B cell (primary cell): ENCODE results near the gene GGNBP2. TPM values are rescaled to one million over a fixed set of nuclear protein-coding genes. Genes with fewer than 3 reads are reported as not detected.

Experiments
- ATAC-seq: fragments of 200-7000 bp; cut with Tn5 transposase; one replicate; pipeline ENCODE4 v1.10.0; 2021; ENCODE audit warnings: low read depth, mild to moderate bottlenecking, moderate number of reproducible peaks, moderate library complexity
- CTCF ChIA-PET: fragments of 350-600 bp; sonication (Branson Sonifier 250); formaldehyde crosslinking; loops from one replicate; lab custom pipeline; 2021; ENCODE audit warnings: antibody characterized with exemption, inconsistent platforms; lab: Charles Lee
- POLR2A ChIA-PET: fragments of 350-600 bp; sonication (Branson Sonifier 250); formaldehyde crosslinking; loops from one replicate; lab custom pipeline; 2021; ENCODE audit warnings: antibody characterized with exemption; lab: Charles Lee
- DNase-seq: peaks from one replicate; pipeline ENCODE4 v3.0.0; 2013
- H2AFZ ChIP-seq: 2 replicates; pipeline ENCODE4 v1.6.1; 2012; ENCODE audit warnings: mild to moderate bottlenecking, low read depth, low read length; ENCODE audit not compliant: insufficient read depth, poor library complexity, severe bottlenecking
- H3K27ac ChIP-seq, 2 donors: 1 replicate in 1 of 2; 2 replicates in 1 of 2; pipeline ENCODE4 v1.5.1; 2012 to 2013; ENCODE audit warnings: low read length in 2 of 2, mild to moderate bottlenecking in 2 of 2, moderate library complexity in 1 of 2
- H3K27me3 ChIP-seq, 4 experiments: fragments of 200-600 bp in 1 of 4; sonication (generic) in 1 of 4; replicated peaks in 1 of 4; 1 replicate in 2 of 4; 2 replicates in 2 of 4; pipeline versions ENCODE4 v1.6.1 to v1.7.0; 2013 to 2016; ENCODE audit warnings: low read length in 3 of 4, mild to moderate bottlenecking in 2 of 4, mixed read lengths in 1 of 4, moderate library complexity in 1 of 4; ENCODE audit not compliant: insufficient read depth in 4 of 4, control insufficient read depth in 3 of 4; ENCODE audit errors: control extremely low read depth in 1 of 4
- H3K36me3 ChIP-seq, 2 experiments: replicated peaks in 1 of 2; 1 replicate in 1 of 2; 2 replicates in 1 of 2; pipeline versions ENCODE4 v1.6.1 to v1.7.1; 2013; ENCODE audit warnings: low read length in 1 of 2; ENCODE audit not compliant: insufficient read depth in 2 of 2, control insufficient read depth in 1 of 2; ENCODE audit errors: control extremely low read depth in 1 of 2, extremely low read depth in 1 of 2
- H3K4me1 ChIP-seq, 2 donors: fragments of 200-600 bp in 1 of 2; sonication (generic) in 1 of 2; 1 replicate in 1 of 2; 2 replicates in 1 of 2; pipeline versions ENCODE4 v1.5.1 to v1.6.1; 2013 to 2017; ENCODE audit warnings: low read length in 2 of 2; ENCODE audit not compliant: control insufficient read depth in 2 of 2, insufficient read depth in 2 of 2
- H3K4me2 ChIP-seq: replicated peaks from 2 replicates; pipeline ENCODE3; 2012; ENCODE audit warnings: mild to moderate bottlenecking, low read depth, low read length; ENCODE audit not compliant: poor library complexity, severe bottlenecking
- H3K4me3 ChIP-seq, 5 experiments: fragments of 200-600 bp in 1 of 5; sonication (generic) in 1 of 5; 1 replicate in 3 of 5; 2 replicates in 2 of 5; pipeline versions ENCODE4 v1.5.1 to v1.7.0; 2011 to 2016; ENCODE audit warnings: low read length in 4 of 5, mild to moderate bottlenecking in 4 of 5, low read depth in 2 of 5, control low read depth in 1 of 5, moderate library complexity in 1 of 5; ENCODE audit not compliant: insufficient read depth in 1 of 5; ENCODE audit errors: control extremely low read depth in 1 of 5, extremely low read depth in 1 of 5
- H3K79me2 ChIP-seq: fragments of 200-600 bp; sonication (generic); one replicate; pipeline ENCODE4 v1.6.0; 2016; ENCODE audit warnings: low read length; ENCODE audit not compliant: control insufficient read depth, insufficient read depth
- H3K9ac ChIP-seq: fragments of 200-600 bp; sonication (generic); 2 replicates; pipeline ENCODE4 v1.6.1; 2017; ENCODE audit warnings: mild to moderate bottlenecking, low read length, moderate library complexity
- H3K9me3 ChIP-seq, 3 donors: one replicate each; pipeline versions ENCODE4 v1.6.1 to v1.7.1; 2013; ENCODE audit warnings: low read length in 2 of 3; ENCODE audit not compliant: control insufficient read depth in 2 of 3, insufficient read depth in 1 of 3; ENCODE audit errors: control extremely low read depth in 1 of 3
- H4K20me1 ChIP-seq: 2 replicates; pipeline ENCODE4 v1.6.0; 2012; ENCODE audit warnings: mild to moderate bottlenecking, low read length; ENCODE audit not compliant: insufficient read depth, control insufficient read depth, poor library complexity, severe bottlenecking
- H3K27ac Mint-ChIP-seq: one replicate; pipeline ENCODE4 v1.8.0; 2021; ENCODE audit warnings: mixed read lengths
- H3K27me3 Mint-ChIP-seq: one replicate; pipeline ENCODE4 v1.8.0; 2021; ENCODE audit warnings: mixed read lengths
- H3K4me1 Mint-ChIP-seq: one replicate; pipeline ENCODE4 v1.8.0; 2021; ENCODE audit warnings: mixed read lengths
- H3K4me3 Mint-ChIP-seq: one replicate; pipeline ENCODE4 v1.8.0; 2021; ENCODE audit warnings: mixed read lengths
- H3K9me3 Mint-ChIP-seq: one replicate; pipeline ENCODE4 v1.8.0; 2022; ENCODE audit warnings: mixed read lengths; ENCODE audit not compliant: insufficient read depth
- EZH2 ChIP-seq: IDR thresholded peaks from 2 replicates; pipeline ENCODE4 v1.6.1; 2012; ENCODE audit warnings: borderline replicate concordance, low read depth, mild to moderate bottlenecking, moderate library complexity, low read length; ENCODE audit not compliant: insufficient read depth, poor library complexity, severe bottlenecking
- WGBS: methylation state at CpG from one replicate; pipeline ENCODE4 v1.1.5; 2013; ENCODE audit warnings: missing lambda C conversion rate; ENCODE audit not compliant: insufficient coverage; 5-methylcytosine and 5-hydroxymethylcytosine counted together
- intact Hi-C: fragments of 100-400 bp; cut with micrococcal nuclease; formaldehyde crosslinking; loops from one replicate; pipeline ENCODE4 v1.10.0; 2022
- polyA minus RNA-seq: library from RNA; depleted of rRNA, polyadenylated mRNA; stranded (reverse); fragments of >200 nt; gene quantifications from 2 replicates; pipeline ENCODE4 v1.2.3, GENCODE V29; 2012
- polyA plus RNA-seq: library from polyadenylated mRNA; depleted of rRNA; stranded (reverse); fragments of >200 nt; gene quantifications from 2 replicates; pipeline ENCODE4 v1.2.3, GENCODE V29; 2012
- total RNA-seq, 2 donors: library from RNA; stranded (reverse); fragments of 120-200 nt in 1 of 2; gene quantifications; 1 replicate in 1 of 2; 2 replicates in 1 of 2; pipeline versions ENCODE4 v1.2.3 to v1.2.4, GENCODE V29; 2013 to 2022
- TF ChIP-seq, protein P1 (sequence below): fragments of 200-600 bp; IDR thresholded peaks from one replicate; pipeline ENCODE4 v1.8.0; 2022; ENCODE audit warnings: antibody characterized with exemption, mild to moderate bottlenecking

GGNBP2 gene, protein sequence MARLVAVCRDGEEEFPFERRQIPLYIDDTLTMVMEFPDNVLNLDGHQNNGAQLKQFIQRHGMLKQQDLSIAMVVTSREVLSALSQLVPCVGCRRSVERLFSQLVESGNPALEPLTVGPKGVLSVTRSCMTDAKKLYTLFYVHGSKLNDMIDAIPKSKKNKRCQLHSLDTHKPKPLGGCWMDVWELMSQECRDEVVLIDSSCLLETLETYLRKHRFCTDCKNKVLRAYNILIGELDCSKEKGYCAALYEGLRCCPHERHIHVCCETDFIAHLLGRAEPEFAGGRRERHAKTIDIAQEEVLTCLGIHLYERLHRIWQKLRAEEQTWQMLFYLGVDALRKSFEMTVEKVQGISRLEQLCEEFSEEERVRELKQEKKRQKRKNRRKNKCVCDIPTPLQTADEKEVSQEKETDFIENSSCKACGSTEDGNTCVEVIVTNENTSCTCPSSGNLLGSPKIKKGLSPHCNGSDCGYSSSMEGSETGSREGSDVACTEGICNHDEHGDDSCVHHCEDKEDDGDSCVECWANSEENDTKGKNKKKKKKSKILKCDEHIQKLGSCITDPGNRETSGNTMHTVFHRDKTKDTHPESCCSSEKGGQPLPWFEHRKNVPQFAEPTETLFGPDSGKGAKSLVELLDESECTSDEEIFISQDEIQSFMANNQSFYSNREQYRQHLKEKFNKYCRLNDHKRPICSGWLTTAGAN
- total RNA-seq (137 and 155 TPM in 2 replicates), polyA plus RNA-seq (107 and 167 TPM in 2 replicates), polyA minus RNA-seq (64.0 and 104 TPM in 2 replicates)
- total RNA-seq (2013) = 109 TPM

DNA sequence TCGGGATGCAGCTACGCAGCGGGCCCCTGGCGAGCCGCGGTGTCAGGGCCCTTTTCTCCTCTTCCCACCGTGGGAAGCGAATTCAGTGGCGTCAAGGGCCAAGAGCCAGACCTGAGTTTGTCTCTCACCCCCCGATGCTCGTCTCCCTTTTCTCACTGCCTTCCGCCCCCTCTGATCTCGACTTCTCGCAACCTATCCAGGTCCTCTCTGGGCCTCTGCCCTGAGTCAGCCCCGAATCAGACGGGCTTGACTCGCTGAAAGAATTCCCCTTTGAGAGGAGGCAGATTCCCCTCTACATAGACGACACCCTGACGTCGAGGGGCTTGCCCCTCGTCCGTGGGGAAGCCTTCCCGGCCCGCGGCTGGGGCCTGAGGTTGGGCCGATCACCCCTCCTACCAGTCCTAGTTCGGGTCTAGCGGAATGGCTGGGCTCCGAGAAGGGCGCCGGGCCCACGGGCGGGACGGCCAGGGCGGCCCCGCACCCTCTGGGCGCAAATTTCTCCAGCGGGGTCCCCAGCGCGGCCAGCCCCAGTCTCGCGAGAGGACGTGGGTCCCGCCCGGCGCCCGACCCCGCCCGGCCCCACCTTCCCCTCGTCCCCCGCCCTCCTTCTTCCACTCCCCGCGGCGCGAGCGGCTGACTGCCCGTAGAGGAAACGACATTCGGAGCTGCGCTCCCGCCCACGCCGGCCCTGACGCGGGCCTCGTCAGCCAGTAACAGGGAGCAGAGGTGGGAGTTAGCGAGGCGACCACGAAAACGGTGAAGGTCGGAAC, at the start of gene GGNBP2:
Gene GGNBP2, plus strand, starts transcription at position 613 of the 770 bp plus-strand sequence. CDS start 806 bp downstream, outside the sequence.
- Histone ChIP-seq H4K20me1 (peaks cover 41% of the 10 kb centered on the region), H3K4me2 (peak within 1 kb of the TSS; percentile 93), H3K79me2 (peaks cover 75% of the 10 kb centered on the region), H3K4me3 (peak within 1 kb of the TSS; percentile 74 to 94 (median 92)), H3K27me3 (no peaks in the 10 kb centered on the region), H3K27ac (peak within 1 kb of the TSS; percentile 96 to 100), H3K9ac (peak within 1 kb of the TSS; percentile 100), H3K4me1 (peaks cover 31 to 40% of the 10 kb centered on the region in 2 donors), H3K36me3 (peaks cover under 1 to 9% of the 10 kb centered on the region in 2 experiments), H2AFZ (peak within 1 kb of the TSS; percentile 89), H3K9me3 (no peaks in the 10 kb centered on the region)
- intact Hi-C loops = loop anchor here (1.0 to 10.0 kb wide), 8 partner anchors 9 to 1200 kb away; partner anchors contain the start of genes AATF, DHRS11, MRM1 and ZNHIT3
- TF ChIP-seq EZH2 = no peak
- TF ChIP-seq, protein P1, sequence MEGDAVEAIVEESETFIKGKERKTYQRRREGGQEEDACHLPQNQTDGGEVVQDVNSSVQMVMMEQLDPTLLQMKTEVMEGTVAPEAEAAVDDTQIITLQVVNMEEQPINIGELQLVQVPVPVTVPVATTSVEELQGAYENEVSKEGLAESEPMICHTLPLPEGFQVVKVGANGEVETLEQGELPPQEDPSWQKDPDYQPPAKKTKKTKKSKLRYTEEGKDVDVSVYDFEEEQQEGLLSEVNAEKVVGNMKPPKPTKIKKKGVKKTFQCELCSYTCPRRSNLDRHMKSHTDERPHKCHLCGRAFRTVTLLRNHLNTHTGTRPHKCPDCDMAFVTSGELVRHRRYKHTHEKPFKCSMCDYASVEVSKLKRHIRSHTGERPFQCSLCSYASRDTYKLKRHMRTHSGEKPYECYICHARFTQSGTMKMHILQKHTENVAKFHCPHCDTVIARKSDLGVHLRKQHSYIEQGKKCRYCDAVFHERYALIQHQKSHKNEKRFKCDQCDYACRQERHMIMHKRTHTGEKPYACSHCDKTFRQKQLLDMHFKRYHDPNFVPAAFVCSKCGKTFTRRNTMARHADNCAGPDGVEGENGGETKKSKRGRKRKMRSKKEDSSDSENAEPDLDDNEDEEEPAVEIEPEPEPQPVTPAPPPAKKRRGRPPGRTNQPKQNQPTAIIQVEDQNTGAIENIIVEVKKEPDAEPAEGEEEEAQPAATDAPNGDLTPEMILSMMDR = no peak
- H3K27me3 Mint-ChIP-seq = no peaks in the 10 kb centered on the region
- ATAC-seq = peak; percentile 68
- ChIA-PET CTCF (interaction anchor here (0.8 to 5.0 kb wide), 3 partner anchors 10 to 59 kb away, joined by 3 to 34 read pairs (median 4); partner anchors contain the start of genes MRM1, MYO19 and PIGW), POLR2A (interaction anchor here (0.6 to 3.5 kb wide), 7 partner anchors 10 to 60 kb away, joined by 3 to 57 read pairs (median 4); partner anchors contain the start of genes MRM1, MYO19, PIGW and ZNHIT3)
- no peaks in the 10 kb centered on the region for H3K9me3 Mint-ChIP-seq
- peak; percentile 96 for DNase-seq
- under 1% methylated on average over 62 of the region's 71 CpGs for WGBS
- peak within 1 kb of the TSS; percentile 96 for H3K4me3 Mint-ChIP-seq
- peaks cover 36% of the 10 kb centered on the region for H3K4me1 Mint-ChIP-seq
- H3K27ac Mint-ChIP-seq = peak within 1 kb of the TSS; percentile 98
